ENCODE data around the gene LRRTM3.

LRRTM3 gene

GRCh38 chr10:66931949-66932343, 6.1 kb downstream of the LRRTM3 start:
- Histone ChIP-seq H3K27ac (ENCODE audit: low read length) (no peak overlapping the region), H3F3A (ENCODE audit: insufficient read depth, low read length) (no peaks in the 10 kb centered on the region), H3K4me1 (ENCODE audit: low read length) (no peaks in the 10 kb centered on the region)

GRCh38 chr10:66934711-66935110, 8.9 kb downstream of the LRRTM3 start:
- Histone ChIP-seq H3K9ac (ENCODE audit: low read length) (no peak overlapping the region), H3K36me3 (replicated peaks; ENCODE audit: insufficient read depth, low read length) (no peaks in the 10 kb centered on the region), H3K9me2 (replicated peaks; ENCODE audit: insufficient read depth, low read length) (no peaks in the 10 kb centered on the region)

More at GRCh38 chr10:66931949-66932343, 6.1 kb downstream of the LRRTM3 start:
- Histone ChIP-seq H3K4me2 (ENCODE audit: low read depth, low read length) (no peak overlapping the region), H3K9me3 (replicated peaks; ENCODE audit: insufficient read depth, low read length) (no peaks in the 10 kb centered on the region), H3K79me2 (ENCODE audit: low read length) (no peaks in the 10 kb centered on the region), H3K9me2 (replicated peaks; ENCODE audit: insufficient read depth, low read length) (no peaks in the 10 kb centered on the region), H2AFZ (ENCODE audit: low read length) (no peak overlapping the region), H3K27me3 (replicated peaks; ENCODE audit: insufficient read depth, low read length) (no peaks in the 10 kb centered on the region), H4K20me1 (ENCODE audit: insufficient read depth, low read length) (no peaks in the 10 kb centered on the region), H3K4me3 (ENCODE audit: low read length) (no peak overlapping the region), H3K36me3 (replicated peaks; ENCODE audit: insufficient read depth, low read length) (no peaks in the 10 kb centered on the region), H3K9ac (ENCODE audit: low read length) (no peak overlapping the region)
- no peak for DNase-seq
- TF ChIP-seq CTCF (IDR thresholded peaks at IDR 0.05; ENCODE audit: low read length) (no peak), EZH2 (optimal IDR thresholded peaks at IDR 0.05; ENCODE audit: low read depth, low read length) (no peak), EZH2phosphoT487 (IDR thresholded peaks at IDR 0.05; ENCODE audit: low read length) (no peak)

GRCh38 chr10:66940965-66941364, 15.1 kb downstream of the LRRTM3 start:
- Histone ChIP-seq H4K20me1 (ENCODE audit: insufficient read depth, low read length) (no peaks in the 10 kb centered on the region), H3K27me3 (replicated peaks; ENCODE audit: insufficient read depth, low read length) (no peaks in the 10 kb centered on the region), H3K9me3 (replicated peaks; ENCODE audit: insufficient read depth, low read length) (no peaks in the 10 kb centered on the region), H3K9me2 (replicated peaks; ENCODE audit: insufficient read depth, low read length) (no peaks in the 10 kb centered on the region), H3K27ac (ENCODE audit: low read length) (no peak overlapping the region), H3K4me3 (ENCODE audit: low read length) (no peak overlapping the region), H3K79me2 (ENCODE audit: low read length) (no peaks in the 10 kb centered on the region), H3K36me3 (replicated peaks; ENCODE audit: insufficient read depth, low read length) (no peaks in the 10 kb centered on the region), H3K4me1 (ENCODE audit: low read length) (no peaks in the 10 kb centered on the region), H3F3A (ENCODE audit: insufficient read depth, low read length) (no peaks in the 10 kb centered on the region), H3K4me2 (ENCODE audit: low read depth, low read length) (no peak overlapping the region), H3K9ac (ENCODE audit: low read length) (no peak overlapping the region), H2AFZ (ENCODE audit: low read length) (no peak overlapping the region)
- DNase-seq, result no peak
- TF ChIP-seq EZH2 (optimal IDR thresholded peaks at IDR 0.05; ENCODE audit: low read depth, low read length) (no peak), EZH2phosphoT487 (IDR thresholded peaks at IDR 0.05; ENCODE audit: low read length) (no peak), CTCF (IDR thresholded peaks at IDR 0.05; ENCODE audit: low read length) (no peak)

More at GRCh38 chr10:66934711-66935110, 8.9 kb downstream of the LRRTM3 start:
- Histone ChIP-seq H3K27me3 (replicated peaks; ENCODE audit: insufficient read depth, low read length) (no peaks in the 10 kb centered on the region), H3K4me2 (ENCODE audit: low read depth, low read length) (no peak overlapping the region), H3K27ac (ENCODE audit: low read length) (no peak overlapping the region), H3K9me3 (replicated peaks; ENCODE audit: insufficient read depth, low read length) (no peaks in the 10 kb centered on the region), H3K4me3 (ENCODE audit: low read length) (no peak overlapping the region), H4K20me1 (ENCODE audit: insufficient read depth, low read length) (no peaks in the 10 kb centered on the region), H2AFZ (ENCODE audit: low read length) (no peak overlapping the region), H3K4me1 (ENCODE audit: low read length) (no peaks in the 10 kb centered on the region), H3K79me2 (ENCODE audit: low read length) (no peaks in the 10 kb centered on the region), H3F3A (ENCODE audit: insufficient read depth, low read length) (no peaks in the 10 kb centered on the region)
- TF ChIP-seq EZH2 (optimal IDR thresholded peaks at IDR 0.05; ENCODE audit: low read depth, low read length), result no peak
- TF ChIP-seq EZH2phosphoT487 (IDR thresholded peaks at IDR 0.05; ENCODE audit: low read length), result no peak
- no peak for TF ChIP-seq CTCF (IDR thresholded peaks at IDR 0.05; ENCODE audit: low read length)
- no peak for DNase-seq

Data from MM.1S (cell line).